Keratinocyte (primary cell): Measurements from ENCODE around the gene LILRA1.

Experiments used
- EZH2 ChIP-seq: IDR thresholded peaks from one replicate; pipeline ENCODE4 v1.6.1; 2012; ENCODE audit warnings: inconsistent platforms, mild to moderate bottlenecking, low read length, moderate library complexity
- TF ChIP-seq, protein P1 (sequence below), 3 experiments: IDR thresholded peaks in 1 of 3; conservative IDR thresholded peaks in 1 of 3; optimal IDR thresholded peaks in 1 of 3; 2 replicates in 2 of 3; 3 replicates in 1 of 3; pipeline versions ENCODE3 to v1.5.1; 2011; ENCODE audit warnings: low read length in 3 of 3, mild to moderate bottlenecking in 3 of 3, moderate library complexity in 2 of 3, control low read depth in 1 of 3, inconsistent platforms in 1 of 3; ENCODE audit not compliant: insufficient read depth in 2 of 3; ENCODE audit errors: extremely low read depth in 1 of 3

GRCh38 chr19:54577334-54577733 is 16.1 kb upstream of the LILRA1 start:
- no peak for TF ChIP-seq EZH2
- TF ChIP-seq, protein P1, sequence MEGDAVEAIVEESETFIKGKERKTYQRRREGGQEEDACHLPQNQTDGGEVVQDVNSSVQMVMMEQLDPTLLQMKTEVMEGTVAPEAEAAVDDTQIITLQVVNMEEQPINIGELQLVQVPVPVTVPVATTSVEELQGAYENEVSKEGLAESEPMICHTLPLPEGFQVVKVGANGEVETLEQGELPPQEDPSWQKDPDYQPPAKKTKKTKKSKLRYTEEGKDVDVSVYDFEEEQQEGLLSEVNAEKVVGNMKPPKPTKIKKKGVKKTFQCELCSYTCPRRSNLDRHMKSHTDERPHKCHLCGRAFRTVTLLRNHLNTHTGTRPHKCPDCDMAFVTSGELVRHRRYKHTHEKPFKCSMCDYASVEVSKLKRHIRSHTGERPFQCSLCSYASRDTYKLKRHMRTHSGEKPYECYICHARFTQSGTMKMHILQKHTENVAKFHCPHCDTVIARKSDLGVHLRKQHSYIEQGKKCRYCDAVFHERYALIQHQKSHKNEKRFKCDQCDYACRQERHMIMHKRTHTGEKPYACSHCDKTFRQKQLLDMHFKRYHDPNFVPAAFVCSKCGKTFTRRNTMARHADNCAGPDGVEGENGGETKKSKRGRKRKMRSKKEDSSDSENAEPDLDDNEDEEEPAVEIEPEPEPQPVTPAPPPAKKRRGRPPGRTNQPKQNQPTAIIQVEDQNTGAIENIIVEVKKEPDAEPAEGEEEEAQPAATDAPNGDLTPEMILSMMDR (optimal IDR thresholded peaks at IDR 0.05 in 1 of 3, IDR thresholded peaks at IDR 0.05 in 1 of 3, conservative IDR thresholded peaks at IDR 0.05 in 1 of 3; ENCODE audit: extremely low read depth in 1 of 3, insufficient read depth in 2 of 3, low read length in 3 of 3): no peak
